Muscle of leg (tissue), 11 donors: ENCODE results near the gene ZNF644. TPM values are rescaled to one million over a fixed set of nuclear protein-coding genes. Genes with fewer than 3 reads are reported as not detected.

ENCODE experiments used
- DNase-seq: peaks from one replicate; pipeline ENCODE4 v3.0.0; 2013
- H3K27ac ChIP-seq: one replicate; pipeline ENCODE4 v1.5.1; 2013; ENCODE audit warnings: mild to moderate bottlenecking, low read length, control low read depth
- H3K27me3 ChIP-seq: one replicate; pipeline ENCODE4 v1.6.1; 2013; ENCODE audit warnings: low read length; ENCODE audit not compliant: control insufficient read depth, insufficient read depth
- H3K36me3 ChIP-seq: one replicate; pipeline ENCODE4 v1.6.1; 2013; ENCODE audit warnings: low read length; ENCODE audit not compliant: control insufficient read depth, insufficient read depth
- H3K4me1 ChIP-seq: one replicate; pipeline ENCODE4 v1.6.1; 2013; ENCODE audit warnings: low read length; ENCODE audit not compliant: control insufficient read depth, insufficient read depth
- H3K4me3 ChIP-seq: one replicate; pipeline ENCODE4 v1.5.1; 2013; ENCODE audit warnings: low read length, control low read depth
- H3K9me3 ChIP-seq: replicated peaks from 2 replicates; pipeline ENCODE4 v1.6.1; 2013; ENCODE audit warnings: low read depth, low read length; ENCODE audit not compliant: control insufficient read depth
- WGBS: methylation state at CpG from one replicate; pipeline ENCODE4 v1.1.5; 2013; ENCODE audit warnings: missing lambda C conversion rate; ENCODE audit not compliant: insufficient coverage; 5-methylcytosine and 5-hydroxymethylcytosine counted together
- polyA plus RNA-seq, 8 donors: library from polyadenylated mRNA; unstranded; fragments of 120-200 nt; gene quantifications; one replicate each; pipeline versions ENCODE4 v1.2.1 to v1.2.3, GENCODE V29; 2013; ENCODE audit warnings: inconsistent platforms in 1 of 8, low replicate concordance in 1 of 8; ENCODE audit not compliant: insufficient read length in 8 of 8, insufficient read depth in 1 of 8
- total RNA-seq: library from RNA; stranded (reverse); fragments of 120-200 nt; gene quantifications from one replicate; pipeline ENCODE4 v1.2.4, GENCODE V29; 2013

Gene ZNF644
- total and polyA plus RNA-seq, 9 donors: 26.1 to 65.6 (median 38.0) TPM

DNA sequence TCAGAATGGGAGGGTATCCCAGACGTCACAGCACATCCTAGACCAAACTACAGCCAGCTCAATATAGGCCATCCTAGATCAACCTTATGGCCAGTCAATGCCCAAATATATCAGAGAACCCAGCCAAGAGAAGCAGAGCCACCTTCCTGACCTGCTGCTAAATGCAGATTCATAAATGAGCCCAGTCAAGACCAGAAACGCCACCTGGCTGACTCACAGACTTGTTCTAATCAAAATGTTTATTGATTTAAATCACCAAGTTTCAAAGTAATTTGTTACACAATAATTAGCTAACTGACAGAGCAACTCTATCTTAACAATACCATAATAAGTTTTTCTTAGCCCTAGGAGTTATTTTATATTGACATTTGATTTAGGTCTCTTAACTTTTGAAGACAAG lies 28.6 kb downstream of the ZNF644 start:
- WGBS: 89% methylated on average over 1 of the region's 2 CpGs
- Histone ChIP-seq H3K27ac (no peak overlapping the region), H3K9me3 (peaks cover 45% of the 10 kb centered on the region)

DNA sequence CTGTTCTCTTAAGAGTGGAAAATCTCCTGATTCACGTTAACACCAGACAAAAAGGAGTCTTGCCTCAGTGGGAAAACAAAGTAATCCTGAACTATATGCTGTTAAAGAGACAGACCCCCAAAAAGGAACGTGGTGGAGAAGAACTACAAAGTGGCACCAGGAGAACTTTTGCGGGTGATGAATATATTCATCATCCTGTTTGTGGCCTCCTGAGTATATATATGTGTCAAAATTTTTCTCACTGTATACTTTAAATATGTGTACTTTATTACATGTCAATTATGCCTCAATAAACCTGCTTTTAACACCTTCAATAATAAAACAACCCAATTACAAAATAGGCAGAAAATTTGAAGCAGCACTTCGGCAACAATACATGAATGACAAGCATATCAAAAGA lies 31.1 kb downstream of the ZNF644 start:
- H3K4me1 ChIP-seq: no peaks in the 10 kb centered on the region
- DNase-seq: no peak
- H3K27me3 ChIP-seq: no peaks in the 10 kb centered on the region
- H3K4me3 ChIP-seq: no peak overlapping the region
- H3K36me3 ChIP-seq: no peaks in the 10 kb centered on the region
- H3K27ac ChIP-seq: no peak overlapping the region
- no CpG with 5 or more reads among the region's 4 CpGs for WGBS
- peaks cover 28% of the 10 kb centered on the region for H3K9me3 ChIP-seq

More for the DNA sequence above, 28.6 kb downstream of the ZNF644 start:
- Histone ChIP-seq H3K36me3 (peaks cover 7% of the 10 kb centered on the region), H3K27me3 (no peaks in the 10 kb centered on the region), H3K4me1 (no peaks in the 10 kb centered on the region), H3K4me3 (no peak overlapping the region)
- no peak for DNase-seq

DNA sequence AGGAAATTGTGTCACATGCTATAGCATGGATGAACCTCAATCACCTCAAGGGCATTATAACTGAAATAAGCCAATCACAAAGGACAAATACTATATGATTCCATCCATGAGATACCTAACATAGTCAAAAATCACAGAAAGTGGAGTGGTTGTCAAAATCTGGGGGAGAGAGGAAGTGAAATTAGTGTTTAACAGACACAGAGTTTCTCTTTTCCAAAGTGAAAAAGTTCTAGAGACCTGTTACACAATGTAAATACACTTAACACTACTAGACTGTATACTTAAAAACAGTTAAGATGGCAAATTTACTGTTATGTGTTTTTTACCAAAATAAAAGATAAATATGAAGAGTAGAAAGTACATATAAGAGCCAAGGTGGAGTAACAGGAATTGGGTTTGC lies 31.8 kb downstream of the ZNF644 start:
- DNase-seq: peak; percentile 13
- Histone ChIP-seq H3K36me3 (no peaks in the 10 kb centered on the region), H3K27me3 (no peaks in the 10 kb centered on the region), H3K27ac (no peak overlapping the region), H3K4me3 (no peak overlapping the region), H3K4me1 (no peaks in the 10 kb centered on the region), H3K9me3 (peaks cover 26% of the 10 kb centered on the region)

DNA sequence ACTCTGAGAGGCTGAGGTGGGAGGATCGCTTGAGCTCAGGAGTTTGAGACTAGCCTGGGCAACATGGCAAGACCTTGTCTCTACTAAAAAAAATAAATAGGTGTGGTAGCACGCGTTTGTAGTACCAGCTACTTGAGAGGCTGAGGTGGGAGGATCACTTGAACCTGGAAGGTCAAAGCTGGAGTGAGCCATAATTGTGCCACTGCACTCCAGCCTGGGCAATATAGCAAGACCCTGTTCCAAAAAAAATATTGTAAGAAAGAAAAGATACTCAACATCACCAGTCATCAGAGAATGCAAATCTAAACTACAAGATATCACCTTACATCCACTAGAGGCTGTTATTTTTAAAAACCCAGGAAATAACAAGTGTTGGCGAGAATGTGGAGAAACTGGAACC lies 32.5 kb downstream of the ZNF644 start:
- H3K4me3 ChIP-seq: no peak overlapping the region
- no peaks in the 10 kb centered on the region for H3K4me1 ChIP-seq
- no peaks in the 10 kb centered on the region for H3K36me3 ChIP-seq
- H3K9me3 ChIP-seq: peaks cover 26% of the 10 kb centered on the region
- WGBS: no CpG with 5 or more reads among the region's 4 CpGs
- H3K27me3 ChIP-seq: no peaks in the 10 kb centered on the region
- H3K27ac ChIP-seq: no peak overlapping the region
- no peak for DNase-seq

DNA sequence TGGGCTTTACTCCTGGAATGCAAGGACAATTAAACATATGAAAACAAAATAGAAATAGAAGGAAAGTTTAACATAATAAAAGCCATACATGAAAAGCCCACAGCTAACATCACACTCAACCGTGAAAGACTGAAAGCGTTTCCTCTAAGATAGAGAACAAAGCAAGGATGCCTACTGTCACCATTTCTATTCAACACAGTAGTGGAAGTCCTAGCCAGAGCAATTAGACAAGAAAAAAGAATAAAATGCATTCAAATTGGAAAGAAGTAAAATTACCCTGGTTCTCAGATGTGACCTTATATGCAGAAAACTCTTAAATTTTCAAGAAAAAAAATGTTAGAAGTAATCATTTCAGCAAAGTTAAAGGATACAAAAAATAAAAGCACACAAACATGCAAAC lies 34.0 kb downstream of the ZNF644 start:
- Histone ChIP-seq H3K4me3 (no peak overlapping the region), H3K27me3 (no peaks in the 10 kb centered on the region), H3K9me3 (peaks cover 24% of the 10 kb centered on the region), H3K36me3 (peaks cover 3% of the 10 kb centered on the region), H3K27ac (no peak overlapping the region), H3K4me1 (no peaks in the 10 kb centered on the region)
- DNase-seq: no peak
- no CpG with 5 or more reads among the region's 2 CpGs for WGBS

DNA sequence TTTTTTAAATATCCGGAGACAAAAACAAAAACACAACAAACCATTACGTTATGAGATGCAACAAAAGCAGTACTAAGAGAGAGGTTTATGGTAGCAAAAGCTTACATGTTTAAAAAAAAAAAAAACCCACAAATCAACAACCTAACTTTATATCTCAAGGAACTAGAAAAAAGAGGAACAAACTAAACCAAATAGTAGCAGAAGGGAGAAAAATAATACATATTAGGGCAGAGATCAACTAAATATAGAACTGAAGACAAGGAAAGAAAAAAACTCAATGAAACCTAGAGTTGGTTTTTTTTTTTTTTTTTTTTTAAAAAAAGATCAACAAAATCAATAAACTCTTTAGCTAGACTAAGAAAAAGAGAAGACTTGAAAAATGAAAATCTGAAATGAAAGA lies 34.9 kb downstream of the ZNF644 start:
- Histone ChIP-seq H3K27ac (no peak overlapping the region), H3K4me1 (no peaks in the 10 kb centered on the region), H3K9me3 (peaks cover 21% of the 10 kb centered on the region), H3K36me3 (peaks cover 3% of the 10 kb centered on the region), H3K27me3 (no peaks in the 10 kb centered on the region), H3K4me3 (no peak overlapping the region)
- WGBS: no CpG with 5 or more reads among the region's 2 CpGs
- DNase-seq: no peak

DNA sequence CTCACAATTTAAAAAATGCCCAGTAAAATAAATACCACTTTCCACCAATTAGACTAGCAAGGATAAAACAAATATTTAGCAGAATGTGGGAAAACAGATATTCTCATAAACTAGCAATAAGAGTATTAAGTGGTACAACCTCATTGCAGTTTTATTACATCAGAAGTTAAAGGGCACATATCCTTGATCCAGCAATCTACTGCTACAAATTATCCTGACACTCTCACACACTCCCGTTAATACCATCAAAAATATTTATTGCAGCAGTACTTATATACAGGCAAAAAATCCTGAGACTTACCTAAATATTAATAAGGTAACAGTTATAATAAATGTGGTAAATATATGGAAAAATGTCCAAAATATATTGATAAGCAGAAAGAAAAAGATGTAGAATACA lies 44.3 kb downstream of the ZNF644 start:
- H3K9me3 ChIP-seq: no peaks in the 10 kb centered on the region
- no peak overlapping the region for H3K4me3 ChIP-seq
- H3K4me1 ChIP-seq: no peaks in the 10 kb centered on the region
- no peaks in the 10 kb centered on the region for H3K27me3 ChIP-seq
- no peak for DNase-seq
- peaks cover 5% of the 10 kb centered on the region for H3K36me3 ChIP-seq
- WGBS: no CpG with 5 or more reads among the region's 1 CpG
- H3K27ac ChIP-seq: no peak overlapping the region

DNA sequence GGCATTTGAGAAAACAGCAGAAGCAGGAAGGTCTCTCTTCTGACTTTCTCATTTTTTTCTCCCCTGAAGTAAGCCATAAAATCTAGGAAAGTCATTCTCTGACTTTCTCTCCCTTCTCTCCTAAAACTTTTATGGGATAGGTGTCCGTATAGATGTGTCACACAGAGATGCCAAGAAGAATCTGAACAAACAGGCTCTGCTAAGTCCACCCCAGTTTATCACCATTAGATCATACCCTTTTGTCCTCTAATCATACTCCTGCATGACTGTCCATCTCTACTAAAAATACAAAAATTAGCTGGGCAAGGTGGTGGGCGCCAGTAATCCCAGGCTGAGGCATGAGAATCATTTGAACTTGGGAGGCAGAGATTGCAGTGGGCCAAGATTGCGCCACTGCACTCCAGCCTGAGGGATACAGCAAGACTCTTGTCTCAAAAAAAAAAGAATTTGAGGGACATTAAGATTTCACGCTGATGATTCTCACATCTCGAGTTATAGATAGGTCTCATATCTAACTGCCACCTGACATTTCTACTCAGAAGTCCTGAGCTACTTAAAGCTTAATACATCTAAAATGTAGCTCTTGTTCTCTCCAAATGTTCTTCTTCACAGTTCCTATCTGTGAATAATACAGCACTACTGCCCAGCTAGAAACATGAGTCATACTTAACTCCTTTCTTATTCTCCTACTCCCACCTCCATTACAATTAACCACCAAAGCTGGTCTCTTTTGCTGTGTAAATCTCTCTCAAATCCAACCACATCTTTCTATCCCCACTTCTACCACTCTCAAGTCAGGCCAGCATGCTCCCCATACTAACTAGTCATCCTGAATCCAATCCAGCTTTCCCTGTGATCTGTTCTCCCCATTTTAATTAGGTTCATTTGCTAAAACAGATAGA lies 47.7 kb downstream of the ZNF644 start:
- Histone ChIP-seq H3K36me3 (peaks cover 10% of the 10 kb centered on the region), H3K4me1 (no peaks in the 10 kb centered on the region), H3K9me3 (no peaks in the 10 kb centered on the region), H3K4me3 (no peak overlapping the region), H3K27ac (no peak overlapping the region), H3K27me3 (no peaks in the 10 kb centered on the region)
- 94% methylated on average over 3 of the region's 5 CpGs for WGBS
- DNase-seq: no peak

DNA sequence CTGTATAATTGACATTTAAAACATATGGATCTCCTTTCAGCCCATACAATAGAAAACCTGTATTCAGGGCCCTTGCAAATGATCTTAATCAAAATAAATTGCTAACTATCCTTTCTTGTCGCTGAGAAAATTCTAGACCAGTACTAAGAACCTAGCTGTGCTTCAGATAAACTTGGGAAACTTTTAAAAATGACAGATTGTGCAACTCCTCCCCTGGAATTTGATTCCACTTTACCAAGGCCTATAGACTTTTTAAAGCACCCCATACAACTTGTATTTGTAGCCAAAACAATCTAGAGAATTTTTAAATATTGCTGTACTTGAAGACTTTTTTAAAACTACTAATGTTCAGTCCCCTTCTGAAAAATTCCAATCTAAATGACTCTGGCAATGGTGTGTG lies 51.6 kb downstream of the ZNF644 start:
- WGBS: no CpG with 5 or more reads among the region's 1 CpG
- no peak for DNase-seq

DNA sequence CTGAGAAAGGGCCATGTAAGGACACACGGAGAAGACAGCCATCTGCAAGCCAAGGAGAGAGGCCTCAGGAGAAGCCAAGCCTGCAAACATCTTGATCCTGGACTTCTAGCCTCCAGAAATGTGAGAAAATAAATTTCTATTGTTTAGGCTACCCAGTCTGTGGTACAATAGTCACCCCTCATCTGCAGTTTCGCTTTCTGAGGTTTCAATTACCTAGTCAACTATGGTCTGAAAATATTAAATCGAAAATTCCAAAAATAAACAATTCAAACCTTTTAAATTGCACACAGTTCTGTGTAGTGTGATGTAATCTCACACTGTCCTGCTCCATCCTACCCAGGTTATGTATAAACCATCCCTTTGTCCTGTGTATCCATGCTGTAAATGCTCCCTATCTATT lies 52.6 kb downstream of the ZNF644 start:
- no peaks in the 10 kb centered on the region for H3K4me1 ChIP-seq
- no peaks in the 10 kb centered on the region for H3K27me3 ChIP-seq
- WGBS: no CpG with 5 or more reads among the region's 3 CpGs
- peaks cover 5% of the 10 kb centered on the region for H3K36me3 ChIP-seq
- no peak overlapping the region for H3K4me3 ChIP-seq
- no peak for DNase-seq
- no peak overlapping the region for H3K27ac ChIP-seq
- no peaks in the 10 kb centered on the region for H3K9me3 ChIP-seq

More for the DNA sequence above, 51.6 kb downstream of the ZNF644 start:
- Histone ChIP-seq H3K36me3 (peaks cover 5% of the 10 kb centered on the region), H3K4me3 (no peak overlapping the region), H3K27me3 (no peaks in the 10 kb centered on the region), H3K27ac (no peak overlapping the region), H3K9me3 (no peaks in the 10 kb centered on the region), H3K4me1 (no peaks in the 10 kb centered on the region)
